RWPE1 (cell line): ENCODE results near the gene SYNE2.

ENCODE experiments used
- CTCF ChIA-PET: fragments of 350-600 bp; sonication (Branson Sonifier 250); formaldehyde crosslinking; extraction: SDS; loops from one replicate; lab custom pipeline; 2021; lab: Yijun Ruan, JAX
- POLR2A ChIA-PET: fragments of 400-600 bp; formaldehyde crosslinking; extraction: SDS; loops from one replicate; lab custom pipeline; 2020; ENCODE audit warnings: antibody characterized with exemption; ENCODE audit not compliant: low non-redundant PET; lab: Yijun Ruan, JAX
- DNase-seq: peaks from one replicate; pipeline ENCODE4 v3.0.0; 2012; ENCODE audit warnings: low spot score
- H3K27ac ChIP-seq: fragments of 450-650 bp; 2 replicates; pipeline ENCODE4 v1.5.1; 2017
- CTCF ChIP-seq: fragments of 450-650 bp; conservative IDR thresholded peaks from 2 replicates; pipeline ENCODE4 v1.5.1; 2017; ENCODE audit warnings: low read depth, mild to moderate bottlenecking

Gene SYNE2

GRCh38 chr14:64190974-64191502 is 338.2 kb downstream of the SYNE2 start:
- H3K27ac ChIP-seq: no peak overlapping the region
- ChIA-PET POLR2A (interaction anchor here (0.6 kb wide), 1 partner anchor 305 kb away, joined by 3 read pairs; no protein-coding TSS in a partner anchor), CTCF (no interaction called here)
- no peak for DNase-seq
- TF ChIP-seq CTCF: no peak

- H3K27ac ChIP-seq: no peak overlapping the region
- DNase-seq: peak; percentile 22
- ChIA-PET CTCF (no interaction called here), POLR2A (no interaction called here)
- TF ChIP-seq CTCF: no peak
These were observed 339.0 kb downstream of the SYNE2 start for GRCh38 chr14:64191756-64192155.

- POLR2A ChIA-PET: no interaction called here
- no peak for DNase-seq
- CTCF ChIA-PET: interaction anchor here (0.7 to 0.8 kb wide), 3 partner anchors 22 to 1892 kb away, joined by 3 to 8 read pairs (median 4); no protein-coding TSS in a partner anchor
- TF ChIP-seq CTCF: no peak
- H3K27ac ChIP-seq: no peak overlapping the region
These were observed 341.0 kb downstream of the SYNE2 start for GRCh38 chr14:64193821-64194220.

- H3K27ac ChIP-seq: no peak overlapping the region
- no peak for DNase-seq
- TF ChIP-seq CTCF: no peak
- ChIA-PET CTCF (interaction anchor here (0.7 kb wide), 1 partner anchor 97 kb away, joined by 4 read pairs; no protein-coding TSS in a partner anchor), POLR2A (no interaction called here)
These were observed 341.6 kb downstream of the SYNE2 start for GRCh38 chr14:64194404-64194803.

GRCh38 chr14:64195199-64195598 is 342.4 kb downstream of the SYNE2 start:
- DNase-seq: no peak
- ChIA-PET POLR2A (no interaction called here), CTCF (interaction anchor here (0.8 kb wide), 1 partner anchor 40 kb away, joined by 3 read pairs; no protein-coding TSS in a partner anchor)
- TF ChIP-seq CTCF: no peak
- H3K27ac ChIP-seq: no peak overlapping the region

GRCh38 chr14:64196056-64196455 is 343.3 kb downstream of the SYNE2 start:
- POLR2A ChIA-PET: no interaction called here
- no peak overlapping the region for H3K27ac ChIP-seq

More at GRCh38 chr14:64196056-64196455, 343.3 kb downstream of the SYNE2 start:
- TF ChIP-seq CTCF: no peak
- no peak for DNase-seq
- CTCF ChIA-PET: interaction anchor here (0.7 kb wide), 1 partner anchor 27 kb away, joined by 3 read pairs; no protein-coding TSS in a partner anchor
